Measurements from ENCODE around the gene SSR2.

The SSR2 gene

GRCh38 chr1:155970531-155971167 is 50.1 kb downstream of the SSR2 start (continued):
- TF ChIP-seq ZNF433 (tag by site-specific recombination; IDR thresholded peaks at IDR 0.05; ENCODE audit: low read depth), result no peak
- TF ChIP-seq ZNF362 (tag by site-specific recombination; IDR thresholded peaks at IDR 0.05), result no peak
- TF ChIP-seq WT1 (tag by site-specific recombination; IDR thresholded peaks at IDR 0.05), result 0 out of 2 replicates have a peak, but pooled peaks have one; percentile 29
- TF ChIP-seq ZBTB17 (tag by site-specific recombination; IDR thresholded peaks at IDR 0.05), result peak; percentile 67
- TF ChIP-seq ZNF280C (tag by site-specific recombination; IDR thresholded peaks at IDR 0.05), result no peak
- TF ChIP-seq EGR2 (tag by site-specific recombination; IDR thresholded peaks at IDR 0.05; ENCODE audit: low read depth), result peak; percentile 88
- no peak for TF ChIP-seq ZNF18 (tag by site-specific recombination; IDR thresholded peaks at IDR 0.05)
- TF ChIP-seq REPIN1 (tag by site-specific recombination; IDR thresholded peaks at IDR 0.05; ENCODE audit: low read depth), result no peak

GRCh38 chr1:155969377-155969791 is 51.4 kb downstream of the SSR2 start:
- Histone ChIP-seq H3K9me3 (ENCODE audit: control insufficient read depth, insufficient read depth, low read depth, low read length) (no peaks in the 10 kb centered on the region), H3K4me1 (ENCODE audit: control insufficient read depth, insufficient read depth, low read length) (no peaks in the 10 kb centered on the region; the same call in 1 of the 2 replicates), H3K4me3 (ENCODE audit: low read depth, low read length) (no peak overlapping the region), H3K36me3 (ENCODE audit: control insufficient read depth in 2 of 2, insufficient read depth in 1 of 2, low read length in 2 of 2) (peaks cover 18 to 63% of the 10 kb centered on the region in 2 experiments), H3K27ac (ENCODE audit: extremely low read depth, low read depth, low read length) (no peak overlapping the region)
- CTCF ChIA-PET, result interaction anchor here (0.6 to 1.5 kb wide), 3 partner anchors 9 to 97 kb away, joined by 3 to 5 read pairs (median 4); partner anchors contain the start of gene ARHGEF2
- TF ChIP-seq ZNF302 (tag by site-specific recombination; IDR thresholded peaks at IDR 0.05; ENCODE audit: low read depth) (no peak), ZNF169 (tag by site-specific recombination; IDR thresholded peaks at IDR 0.05) (no peak), MEIS1 (CRISPR knock-in tag; IDR thresholded peaks at IDR 0.05; ENCODE audit: borderline replicate concordance) (no peak), ZNF621 (tag by site-specific recombination; IDR thresholded peaks at IDR 0.05) (no peak), ZNF48 (tag by site-specific recombination; IDR thresholded peaks at IDR 0.05) (no peak), ZNF266 (tag by site-specific recombination; IDR thresholded peaks at IDR 0.05; ENCODE audit: low read depth) (no peak), OSR2 (tag by site-specific recombination; IDR thresholded peaks at IDR 0.05) (no peak), ZIC2 (tag by site-specific recombination; IDR thresholded peaks at IDR 0.05) (no peak), ZNF521 (tag by site-specific recombination; IDR thresholded peaks at IDR 0.05) (no peak), ZNF184 (tag by site-specific recombination; IDR thresholded peaks at IDR 0.05) (no peak)
- POLR2A ChIA-PET, result interaction anchor here (1.5 kb wide), 1 partner anchor 29 kb away, joined by 4 read pairs; the partner anchor contains the start of gene RXFP4

GRCh38 chr1:155968670-155969069 is 52.1 kb downstream of the SSR2 start:
- ChIA-PET CTCF (interaction anchor here (0.6 to 1.5 kb wide), 3 partner anchors 10 to 98 kb away, joined by 3 to 5 read pairs (median 4); partner anchors contain the start of gene ARHGEF2), POLR2A (interaction anchor here (1.5 to 1.6 kb wide), 2 partner anchors 9 to 28 kb away, joined by 4 to 7 read pairs; partner anchors contain the start of gene RXFP4)
- Histone ChIP-seq H3K9me3 (ENCODE audit: control insufficient read depth, insufficient read depth, low read depth, low read length) (no peaks in the 10 kb centered on the region), H3K4me3 (ENCODE audit: low read depth, low read length) (no peak overlapping the region), H3K36me3 (ENCODE audit: control insufficient read depth in 2 of 2, insufficient read depth in 1 of 2, low read length in 2 of 2) (peaks cover 19 to 63% of the 10 kb centered on the region in 2 experiments), H3K4me1 (ENCODE audit: control insufficient read depth, insufficient read depth, low read length) (no peaks in the 10 kb centered on the region; the same call in 1 of the 2 replicates), H3K27ac (ENCODE audit: extremely low read depth, low read depth, low read length) (no peak overlapping the region)
- TF ChIP-seq TSHZ1 (tag by site-specific recombination; IDR thresholded peaks at IDR 0.05; ENCODE audit: borderline replicate concordance) (no peak), HIC1 (tag by site-specific recombination; IDR thresholded peaks at IDR 0.05) (no peak), TRIM28 (IDR thresholded peaks at IDR 0.05; ENCODE audit: borderline replicate concordance, low read length) (no peak), ZNF580 (tag by site-specific recombination; IDR thresholded peaks at IDR 0.05) (no peak)

Data from HEK293 (cell line).